ENCODE data around the gene FNDC3A.

Gene FNDC3A

GRCh38 chr13:49210669-49211068 lies 235.0 kb downstream of the FNDC3A start:
- Histone ChIP-seq H3K27me3 (ENCODE audit: insufficient read depth, poor library complexity, severe bottlenecking) (no peaks in the 10 kb centered on the region), H3K4me3 (ENCODE audit: severe bottlenecking) (no peak overlapping the region), H3K4me1 (ENCODE audit: insufficient read depth, poor library complexity, severe bottlenecking) (no peaks in the 10 kb centered on the region), H3K9me3 (ENCODE audit: severe bottlenecking) (no peaks in the 10 kb centered on the region), H3K27ac (ENCODE audit: poor library complexity, severe bottlenecking) (no peak overlapping the region), H3K36me3 (ENCODE audit: low read depth) (peaks cover 34% of the 10 kb centered on the region)
- TF ChIP-seq, protein P1, sequence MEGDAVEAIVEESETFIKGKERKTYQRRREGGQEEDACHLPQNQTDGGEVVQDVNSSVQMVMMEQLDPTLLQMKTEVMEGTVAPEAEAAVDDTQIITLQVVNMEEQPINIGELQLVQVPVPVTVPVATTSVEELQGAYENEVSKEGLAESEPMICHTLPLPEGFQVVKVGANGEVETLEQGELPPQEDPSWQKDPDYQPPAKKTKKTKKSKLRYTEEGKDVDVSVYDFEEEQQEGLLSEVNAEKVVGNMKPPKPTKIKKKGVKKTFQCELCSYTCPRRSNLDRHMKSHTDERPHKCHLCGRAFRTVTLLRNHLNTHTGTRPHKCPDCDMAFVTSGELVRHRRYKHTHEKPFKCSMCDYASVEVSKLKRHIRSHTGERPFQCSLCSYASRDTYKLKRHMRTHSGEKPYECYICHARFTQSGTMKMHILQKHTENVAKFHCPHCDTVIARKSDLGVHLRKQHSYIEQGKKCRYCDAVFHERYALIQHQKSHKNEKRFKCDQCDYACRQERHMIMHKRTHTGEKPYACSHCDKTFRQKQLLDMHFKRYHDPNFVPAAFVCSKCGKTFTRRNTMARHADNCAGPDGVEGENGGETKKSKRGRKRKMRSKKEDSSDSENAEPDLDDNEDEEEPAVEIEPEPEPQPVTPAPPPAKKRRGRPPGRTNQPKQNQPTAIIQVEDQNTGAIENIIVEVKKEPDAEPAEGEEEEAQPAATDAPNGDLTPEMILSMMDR (IDR thresholded peaks at IDR 0.05; ENCODE audit: poor library complexity, severe bottlenecking), result no peak
- no peak for DNase-seq (ENCODE audit: low spot score)
- ATAC-seq (ENCODE audit: low read depth), result no peak

DNA sequence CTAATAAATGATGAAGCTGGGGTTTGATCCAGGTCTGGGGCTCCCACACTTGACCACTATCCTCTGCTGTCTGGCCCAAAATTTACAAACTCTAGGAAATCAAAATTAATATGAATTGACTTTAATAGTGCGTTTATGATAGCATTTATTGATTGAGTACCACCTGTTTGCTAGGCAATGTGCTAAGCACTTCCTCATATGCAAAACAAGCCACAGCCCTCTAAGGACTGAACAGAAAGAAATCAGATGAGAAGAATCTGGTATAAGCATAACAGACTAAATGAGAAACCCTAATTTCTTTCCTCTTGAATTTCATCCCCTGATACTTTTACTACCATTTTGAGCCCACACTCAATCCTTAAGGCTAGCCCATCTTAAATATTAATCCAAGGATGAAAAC lies 237.8 kb downstream of the FNDC3A start:
- Histone ChIP-seq H3K36me3 (ENCODE audit: low read depth) (peaks cover 10% of the 10 kb centered on the region), H3K27ac (ENCODE audit: poor library complexity, severe bottlenecking) (no peak overlapping the region), H3K4me3 (ENCODE audit: severe bottlenecking) (no peak overlapping the region), H3K4me1 (ENCODE audit: insufficient read depth, poor library complexity, severe bottlenecking) (no peaks in the 10 kb centered on the region), H3K27me3 (ENCODE audit: insufficient read depth, poor library complexity, severe bottlenecking) (no peaks in the 10 kb centered on the region), H3K9me3 (ENCODE audit: severe bottlenecking) (no peaks in the 10 kb centered on the region)
- TF ChIP-seq, protein P1 (IDR thresholded peaks at IDR 0.05; ENCODE audit: poor library complexity, severe bottlenecking), result no peak
- DNase-seq (ENCODE audit: low spot score) (no peak), ATAC-seq (ENCODE audit: low read depth) (no peak)

GRCh38 chr13:49213997-49214916 lies 238.5 kb downstream of the FNDC3A start:
- DNase-seq (ENCODE audit: low spot score) (no peak), ATAC-seq (ENCODE audit: low read depth) (0 out of 3 replicates have a peak, but pooled peaks have one; percentile 25)
- Histone ChIP-seq H3K27ac (ENCODE audit: poor library complexity, severe bottlenecking) (no peak overlapping the region), H3K27me3 (ENCODE audit: insufficient read depth, poor library complexity, severe bottlenecking) (peaks cover 4% of the 10 kb centered on the region), H3K36me3 (ENCODE audit: low read depth) (peaks cover 3% of the 10 kb centered on the region; the same call in 1 of the 2 replicates), H3K4me3 (ENCODE audit: severe bottlenecking) (no peak overlapping the region), H3K9me3 (ENCODE audit: severe bottlenecking) (no peaks in the 10 kb centered on the region), H3K4me1 (ENCODE audit: insufficient read depth, poor library complexity, severe bottlenecking) (no peaks in the 10 kb centered on the region)
- TF ChIP-seq, protein P1 (IDR thresholded peaks at IDR 0.05; ENCODE audit: poor library complexity, severe bottlenecking), result no peak

DNA sequence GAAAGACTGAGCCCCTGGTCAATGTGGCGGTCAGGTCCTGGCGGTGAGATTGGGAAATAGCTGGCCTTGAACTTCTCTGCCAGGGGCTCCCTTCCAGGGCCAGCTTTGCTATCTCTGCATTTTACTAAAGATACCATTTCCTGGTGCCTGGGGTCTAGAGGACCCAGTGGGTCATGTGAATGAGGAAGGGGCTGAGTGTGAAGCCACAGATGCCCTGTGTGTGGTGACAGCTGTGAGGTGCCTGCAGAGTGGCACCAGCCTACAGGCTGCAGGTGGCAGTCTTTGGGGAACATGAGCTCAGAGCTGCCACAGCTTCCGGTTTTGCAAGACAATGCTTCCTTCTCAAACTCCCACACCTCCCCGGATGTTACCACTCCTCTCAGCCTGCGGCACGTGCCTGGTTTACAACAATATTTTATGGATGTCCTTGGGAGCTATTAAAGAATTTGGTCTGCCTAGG lies 239.2 kb downstream of the FNDC3A start:
- H3K4me1 ChIP-seq (ENCODE audit: insufficient read depth, poor library complexity, severe bottlenecking), result no peaks in the 10 kb centered on the region
- H3K27ac ChIP-seq (ENCODE audit: poor library complexity, severe bottlenecking), result no peak overlapping the region
- DNase-seq (ENCODE audit: low spot score) (no peak), ATAC-seq (ENCODE audit: low read depth) (peak; percentile 26; the same call in 2 of the 3 replicates)
- no peaks in the 10 kb centered on the region for H3K9me3 ChIP-seq (ENCODE audit: severe bottlenecking)
- no peaks in the 10 kb centered on the region for H3K36me3 ChIP-seq (ENCODE audit: low read depth)
- peaks cover 11% of the 10 kb centered on the region for H3K27me3 ChIP-seq (ENCODE audit: insufficient read depth, poor library complexity, severe bottlenecking)
- H3K4me3 ChIP-seq (ENCODE audit: severe bottlenecking), result no peak overlapping the region
- TF ChIP-seq, protein P1 (IDR thresholded peaks at IDR 0.05; ENCODE audit: poor library complexity, severe bottlenecking), result no peak

- Histone ChIP-seq H3K27me3 (ENCODE audit: insufficient read depth, poor library complexity, severe bottlenecking) (peaks cover 21% of the 10 kb centered on the region), H3K27ac (ENCODE audit: poor library complexity, severe bottlenecking) (no peak overlapping the region), H3K9me3 (ENCODE audit: severe bottlenecking) (no peaks in the 10 kb centered on the region), H3K4me1 (ENCODE audit: insufficient read depth, poor library complexity, severe bottlenecking) (no peaks in the 10 kb centered on the region), H3K4me3 (ENCODE audit: severe bottlenecking) (no peak overlapping the region), H3K36me3 (ENCODE audit: low read depth) (no peaks in the 10 kb centered on the region)
- DNase-seq (ENCODE audit: low spot score) (no peak), ATAC-seq (ENCODE audit: low read depth) (no peak)
- TF ChIP-seq, protein P1 (IDR thresholded peaks at IDR 0.05; ENCODE audit: poor library complexity, severe bottlenecking), result no peak
Observed at GRCh38 chr13:49216334-49216733, 240.6 kb downstream of the FNDC3A start.

All from RWPE2 (cell line).